ENCODE measurements around the gene UBE2Q1.

UBE2Q1 gene

GRCh38 chr1:154598871-154599635 lies 40.6 kb upstream of the UBE2Q1 start:
- no peak for DNase-seq (ENCODE audit: low spot score)
- TF ChIP-seq, protein P1, sequence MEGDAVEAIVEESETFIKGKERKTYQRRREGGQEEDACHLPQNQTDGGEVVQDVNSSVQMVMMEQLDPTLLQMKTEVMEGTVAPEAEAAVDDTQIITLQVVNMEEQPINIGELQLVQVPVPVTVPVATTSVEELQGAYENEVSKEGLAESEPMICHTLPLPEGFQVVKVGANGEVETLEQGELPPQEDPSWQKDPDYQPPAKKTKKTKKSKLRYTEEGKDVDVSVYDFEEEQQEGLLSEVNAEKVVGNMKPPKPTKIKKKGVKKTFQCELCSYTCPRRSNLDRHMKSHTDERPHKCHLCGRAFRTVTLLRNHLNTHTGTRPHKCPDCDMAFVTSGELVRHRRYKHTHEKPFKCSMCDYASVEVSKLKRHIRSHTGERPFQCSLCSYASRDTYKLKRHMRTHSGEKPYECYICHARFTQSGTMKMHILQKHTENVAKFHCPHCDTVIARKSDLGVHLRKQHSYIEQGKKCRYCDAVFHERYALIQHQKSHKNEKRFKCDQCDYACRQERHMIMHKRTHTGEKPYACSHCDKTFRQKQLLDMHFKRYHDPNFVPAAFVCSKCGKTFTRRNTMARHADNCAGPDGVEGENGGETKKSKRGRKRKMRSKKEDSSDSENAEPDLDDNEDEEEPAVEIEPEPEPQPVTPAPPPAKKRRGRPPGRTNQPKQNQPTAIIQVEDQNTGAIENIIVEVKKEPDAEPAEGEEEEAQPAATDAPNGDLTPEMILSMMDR (IDR thresholded peaks at IDR 0.05; ENCODE audit: extremely low read depth, insufficient read depth, missing control alignments), result no peak
- in situ Hi-C loops (cut with MboI; ENCODE audit: low pct_unique_long_range_greater_than_20kb, low sequenced_read_pairs, unreplicated experiment), result no loop called here

- in situ Hi-C loops (cut with MboI; ENCODE audit: low pct_unique_long_range_greater_than_20kb, low sequenced_read_pairs, unreplicated experiment), result no loop called here
- TF ChIP-seq, protein P1 (IDR thresholded peaks at IDR 0.05; ENCODE audit: extremely low read depth, insufficient read depth, missing control alignments), result no peak
- DNase-seq (ENCODE audit: low spot score), result no peak
Observed at GRCh38 chr1:154595621-154596020, 37.2 kb upstream of the UBE2Q1 start.

DNA sequence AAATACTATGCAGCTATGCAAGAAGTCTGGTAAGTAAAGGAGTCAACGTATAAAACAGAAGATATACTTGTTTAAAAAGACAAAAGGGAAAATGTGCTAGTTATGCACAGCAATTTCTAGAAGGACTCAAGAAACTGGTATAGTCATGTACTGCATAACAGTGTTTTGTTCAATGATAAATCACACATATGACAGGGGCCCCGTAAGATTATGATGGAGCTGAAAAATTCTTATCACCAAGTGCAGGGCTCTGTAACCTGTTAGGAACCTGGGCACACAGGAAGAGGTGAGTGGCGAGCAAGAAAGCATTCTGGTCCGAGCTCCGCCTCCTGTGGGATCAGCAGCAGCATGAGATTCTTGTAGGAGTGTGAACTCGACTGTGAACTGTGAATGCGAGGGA lies 36.3 kb upstream of the UBE2Q1 start:
- in situ Hi-C loops (cut with MboI; ENCODE audit: low pct_unique_long_range_greater_than_20kb, low sequenced_read_pairs, unreplicated experiment), result no loop called here
- no peak for DNase-seq (ENCODE audit: low spot score)
- TF ChIP-seq, protein P1 (IDR thresholded peaks at IDR 0.05; ENCODE audit: extremely low read depth, insufficient read depth, missing control alignments), result no peak

- in situ Hi-C loops (cut with MboI; ENCODE audit: low pct_unique_long_range_greater_than_20kb, low sequenced_read_pairs, unreplicated experiment), result no loop called here
- TF ChIP-seq, protein P1 (IDR thresholded peaks at IDR 0.05; ENCODE audit: extremely low read depth, insufficient read depth, missing control alignments), result no peak
- no peak for DNase-seq (ENCODE audit: low spot score)
Observed at GRCh38 chr1:154593390-154593789, 34.9 kb upstream of the UBE2Q1 start.

DNA sequence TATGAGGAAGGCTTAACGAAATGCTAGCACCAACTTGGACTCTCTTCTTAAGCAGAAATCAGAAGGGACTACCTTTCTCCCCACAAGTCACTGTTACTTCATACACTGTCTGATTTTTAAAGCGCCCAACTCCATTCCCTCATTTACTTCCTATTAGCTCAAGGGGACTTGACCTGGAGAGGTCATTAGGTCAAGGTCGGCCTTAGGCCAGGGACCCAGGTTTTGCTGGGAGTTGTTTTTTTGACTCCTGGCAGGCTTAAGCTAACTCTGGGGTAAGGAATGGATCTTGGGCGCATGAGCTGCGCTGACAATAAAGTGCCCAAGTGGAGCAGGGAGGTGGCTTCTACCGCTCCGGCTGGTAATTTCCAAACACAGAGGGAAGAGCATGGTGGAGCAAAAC lies 32.7 kb upstream of the UBE2Q1 start:
- TF ChIP-seq, protein P1 (IDR thresholded peaks at IDR 0.05; ENCODE audit: extremely low read depth, insufficient read depth, missing control alignments), result no peak
- no peak for DNase-seq (ENCODE audit: low spot score)
- in situ Hi-C loops (cut with MboI; ENCODE audit: low pct_unique_long_range_greater_than_20kb, low sequenced_read_pairs, unreplicated experiment), result no loop called here

- TF ChIP-seq, protein P1 (IDR thresholded peaks at IDR 0.05; ENCODE audit: extremely low read depth, insufficient read depth, missing control alignments), result no peak
- in situ Hi-C loops (cut with MboI; ENCODE audit: low pct_unique_long_range_greater_than_20kb, low sequenced_read_pairs, unreplicated experiment), result no loop called here
- no peak for DNase-seq (ENCODE audit: low spot score)
Observed at GRCh38 chr1:154590756-154591155, 32.3 kb upstream of the UBE2Q1 start.

Data from GM13977 (cell line).